Uterus (tissue), 2 donors: ENCODE measurements around the gene ZNF428.

Experiments
- POLR2A ChIP-seq, 2 donors: fragments of 450-650 bp; IDR thresholded peaks; one replicate each; pipeline ENCODE4 v1.6.1; 2016; ENCODE audit warnings: antibody characterized with exemption in 2 of 2, mild to moderate bottlenecking in 1 of 2, moderate library complexity in 1 of 2
- TF ChIP-seq, protein P1 (sequence below), 4 experiments: fragments of 200-600 bp in 2 of 4; fragments of 450-650 bp in 2 of 4; sonication (generic) in 2 of 4; IDR thresholded peaks; one replicate each; pipeline ENCODE4 v1.5.1; 2016 to 2019; ENCODE audit warnings: antibody characterized with exemption in 4 of 4, mild to moderate bottlenecking in 2 of 4, moderate library complexity in 1 of 4

GRCh38 chr19:43626838-43627237, 7.4 kb upstream of the ZNF428 start:
- TF ChIP-seq, protein P1, sequence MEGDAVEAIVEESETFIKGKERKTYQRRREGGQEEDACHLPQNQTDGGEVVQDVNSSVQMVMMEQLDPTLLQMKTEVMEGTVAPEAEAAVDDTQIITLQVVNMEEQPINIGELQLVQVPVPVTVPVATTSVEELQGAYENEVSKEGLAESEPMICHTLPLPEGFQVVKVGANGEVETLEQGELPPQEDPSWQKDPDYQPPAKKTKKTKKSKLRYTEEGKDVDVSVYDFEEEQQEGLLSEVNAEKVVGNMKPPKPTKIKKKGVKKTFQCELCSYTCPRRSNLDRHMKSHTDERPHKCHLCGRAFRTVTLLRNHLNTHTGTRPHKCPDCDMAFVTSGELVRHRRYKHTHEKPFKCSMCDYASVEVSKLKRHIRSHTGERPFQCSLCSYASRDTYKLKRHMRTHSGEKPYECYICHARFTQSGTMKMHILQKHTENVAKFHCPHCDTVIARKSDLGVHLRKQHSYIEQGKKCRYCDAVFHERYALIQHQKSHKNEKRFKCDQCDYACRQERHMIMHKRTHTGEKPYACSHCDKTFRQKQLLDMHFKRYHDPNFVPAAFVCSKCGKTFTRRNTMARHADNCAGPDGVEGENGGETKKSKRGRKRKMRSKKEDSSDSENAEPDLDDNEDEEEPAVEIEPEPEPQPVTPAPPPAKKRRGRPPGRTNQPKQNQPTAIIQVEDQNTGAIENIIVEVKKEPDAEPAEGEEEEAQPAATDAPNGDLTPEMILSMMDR (IDR thresholded peaks at IDR 0.05): no peak
- no peak for TF ChIP-seq POLR2A (IDR thresholded peaks at IDR 0.05)
